ENCODE results near the gene TSPEAR.
A peak's percentile ranks its signal among the peaks of the same experiment; 100 is the strongest.
"Not testable (repeated sequence)": the region's sequence is repeated elsewhere in the genome, so short reads cannot be mapped to it uniquely, and the experiment has no call there.

TSPEAR gene

DNA sequence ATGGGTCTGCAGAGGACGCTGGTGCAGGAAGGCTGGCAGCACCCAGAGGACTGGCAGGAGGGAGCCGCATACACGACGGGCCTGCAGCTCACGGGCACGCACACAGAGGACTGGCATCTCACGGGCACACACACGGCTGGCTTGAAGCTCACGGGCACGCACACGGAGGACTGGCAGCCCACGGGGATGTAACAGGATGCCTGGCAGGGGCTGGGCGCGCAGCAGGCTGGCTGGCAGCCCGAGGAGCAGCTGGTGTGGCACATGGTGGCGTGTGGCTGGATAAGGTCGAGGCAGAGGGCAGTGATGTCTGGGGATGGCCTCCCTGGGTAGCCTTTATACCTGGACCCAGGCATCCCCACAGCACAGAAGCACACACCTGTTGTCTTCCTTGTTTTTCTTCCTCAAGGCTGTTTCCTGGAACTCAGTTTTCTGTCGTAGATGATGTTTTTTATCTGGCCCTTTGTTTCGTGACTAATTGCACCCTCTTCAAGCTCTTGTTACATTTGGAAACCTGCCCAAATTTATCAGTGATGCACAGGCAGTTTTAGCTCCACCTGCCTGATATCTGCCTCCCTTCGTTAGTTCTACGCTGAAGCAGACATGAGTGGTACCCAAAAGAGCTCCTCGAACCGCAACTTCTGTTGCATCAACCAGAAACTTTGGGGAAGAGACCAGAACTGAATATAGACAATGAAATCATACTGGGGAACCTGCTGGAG is 29.4 kb downstream of the TSPEAR start, which contains the start of gene KRTAP12-1:
Gene KRTAP12-1 (minus strand): TSS at position 303 of the 719 bp plus-strand sequence. CDS start 40 bp downstream, at position 263.
- DNase-seq, result no peak

DNA sequence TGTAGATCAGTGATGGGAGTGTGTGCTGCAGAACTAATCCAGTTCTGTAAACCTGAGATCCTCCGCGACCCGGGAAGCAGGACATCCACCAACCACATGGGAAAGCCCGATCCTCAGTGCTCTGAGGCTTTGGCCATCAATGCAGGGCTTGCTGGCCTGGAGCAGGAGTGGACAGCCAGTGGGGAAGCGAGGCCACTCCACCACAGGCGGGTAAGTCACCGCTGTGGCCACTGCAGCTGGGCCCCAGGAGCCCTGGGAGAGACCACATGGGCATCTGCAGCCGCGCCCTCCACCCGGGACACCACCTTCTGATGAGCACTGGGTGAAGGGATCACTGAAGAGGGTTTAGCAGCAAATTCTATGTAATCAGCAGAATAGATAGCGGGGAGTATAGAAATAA is 30.2 kb downstream of the TSPEAR start:
- no peak for DNase-seq

DNA sequence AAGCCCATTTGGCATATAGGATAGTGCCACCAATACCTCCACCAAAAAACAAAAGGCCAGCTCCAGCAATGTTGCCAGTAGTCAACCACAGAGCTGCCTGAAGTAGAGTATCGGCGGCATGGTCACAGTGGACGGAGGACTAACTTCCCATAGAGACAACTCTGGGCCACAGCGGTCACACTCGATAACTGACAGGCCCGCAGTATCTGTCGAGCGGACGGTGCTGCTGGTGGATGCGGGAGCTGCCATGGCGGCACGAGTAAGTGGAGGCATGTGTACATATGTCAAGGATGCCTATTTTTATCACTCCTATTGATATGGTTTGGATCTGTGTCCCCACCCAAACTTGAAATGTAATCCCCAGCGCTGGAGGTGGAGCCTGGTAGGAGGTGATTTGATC is 33.5 kb downstream of the TSPEAR start:
- DNase-seq, result no peak

DNA sequence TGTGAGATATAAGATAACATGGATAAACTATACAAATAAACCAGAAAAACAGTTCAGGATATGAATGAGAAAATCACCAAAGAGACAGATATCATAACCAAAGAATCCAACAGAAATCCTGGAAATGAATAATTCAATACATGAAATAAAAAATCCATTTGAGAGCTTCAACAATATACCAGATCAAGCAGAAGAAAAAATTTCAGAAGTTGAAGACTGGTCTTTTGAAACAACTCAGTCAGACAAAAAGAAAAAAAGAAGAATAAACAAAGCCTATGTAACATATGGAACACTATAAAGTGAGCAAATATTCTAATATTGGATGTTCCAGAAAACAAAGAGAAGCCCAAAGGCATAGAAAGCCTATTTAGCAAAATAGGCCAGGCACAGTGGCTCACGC is 39.5 kb downstream of the TSPEAR start:
- DNase-seq, result no peak

DNA sequence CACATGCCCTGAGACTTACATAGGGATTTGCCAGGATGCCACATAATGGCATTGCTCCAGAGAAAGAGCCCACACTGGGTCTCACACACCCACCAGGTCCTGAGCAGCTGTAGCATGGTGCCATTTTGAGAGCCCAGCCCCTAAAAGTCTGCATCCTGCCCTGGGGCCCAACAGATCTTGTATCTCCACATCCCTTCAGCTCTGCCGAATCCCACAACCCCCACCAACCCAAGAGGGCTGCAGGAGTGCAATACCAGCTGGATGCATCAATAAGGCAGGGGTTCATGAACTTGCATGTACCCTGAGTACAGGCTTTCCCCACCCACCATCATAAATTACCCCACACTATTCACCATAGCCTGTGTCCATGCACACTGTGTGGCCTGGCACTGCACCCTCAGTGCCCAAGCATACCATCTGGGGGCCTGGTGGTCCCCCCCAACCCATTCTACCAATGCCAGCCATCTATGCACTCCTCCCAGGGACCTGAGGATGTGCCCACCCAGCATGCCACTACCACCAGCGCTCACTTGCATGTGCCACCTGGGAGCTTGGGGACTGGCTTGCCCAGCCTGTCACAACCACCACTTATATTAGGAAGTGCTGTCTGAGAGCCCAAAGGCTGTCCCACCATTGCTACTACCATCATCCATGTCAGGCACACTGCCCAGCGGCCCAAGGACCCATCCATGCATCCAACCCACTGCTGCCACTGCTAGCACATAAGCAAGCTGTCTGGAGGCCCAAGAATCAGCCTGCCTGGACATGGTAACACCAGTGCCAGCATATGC is 40.5 kb downstream of the TSPEAR start:
- DNase-seq, result no peak

DNA sequence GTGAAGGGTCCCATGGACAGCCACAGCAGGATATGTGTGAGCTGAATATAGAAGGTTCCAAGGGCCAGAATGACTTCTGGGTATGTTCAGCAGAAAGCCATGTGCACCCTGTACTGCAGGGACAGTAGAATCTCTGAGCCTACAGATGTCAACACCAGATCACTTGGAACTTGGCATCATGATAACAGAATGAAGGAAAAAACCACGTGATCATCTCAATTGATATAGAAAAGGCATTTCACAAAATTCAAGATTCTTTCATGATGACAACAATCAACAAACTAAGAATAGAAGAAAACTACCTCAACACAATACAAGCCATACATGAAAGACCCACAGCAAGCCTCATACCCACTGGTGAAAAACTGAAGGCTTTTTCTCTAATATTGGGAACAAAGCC is 43.8 kb downstream of the TSPEAR start:
- no peak for DNase-seq

DNA sequence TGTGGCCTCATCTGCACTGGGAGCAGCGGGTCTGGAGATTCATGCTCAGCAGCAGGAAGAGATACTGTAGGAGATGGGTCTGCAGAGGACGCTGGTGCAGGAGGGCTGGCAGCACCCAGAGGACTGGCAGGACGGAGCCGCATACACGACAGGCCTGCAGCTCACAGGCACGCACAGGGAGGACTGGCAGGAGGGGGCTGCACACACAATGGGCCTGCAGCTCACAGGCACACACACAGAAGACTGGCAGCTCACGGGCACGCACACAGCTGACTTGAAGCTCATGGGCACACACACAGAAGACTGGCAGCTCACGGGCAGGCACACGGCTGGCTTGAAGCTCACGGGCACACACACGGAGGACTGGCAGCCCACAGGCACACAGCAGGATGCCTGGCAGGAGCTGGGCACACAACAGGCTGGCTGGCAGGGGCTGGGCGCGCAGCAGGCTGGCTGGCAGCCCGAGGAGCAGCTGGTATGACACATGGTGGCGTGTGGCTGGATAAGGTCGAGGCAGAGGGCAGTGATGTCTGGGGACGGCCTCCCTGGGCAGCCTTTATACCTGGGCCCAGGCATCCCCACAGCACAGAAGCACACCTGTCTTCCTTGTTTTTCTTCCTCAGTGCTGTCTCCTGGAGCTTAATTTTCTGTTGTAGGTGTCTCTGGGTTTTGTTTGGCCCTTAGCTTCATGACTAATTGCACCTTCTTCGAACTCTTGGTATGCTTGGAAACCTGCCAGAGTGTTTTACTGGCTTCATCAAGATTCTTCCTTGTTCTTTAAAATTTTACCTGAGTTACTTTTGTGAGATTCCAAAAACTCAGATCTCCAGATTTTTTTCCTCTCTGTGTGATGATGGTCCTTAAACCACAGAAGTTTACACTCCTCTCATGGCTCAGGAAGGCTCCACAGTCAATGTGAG is 44.7 kb downstream of the TSPEAR start, which contains the start of gene KRTAP12-2:
Gene KRTAP12-2 (minus strand): TSS at position 527 of the 920 bp plus-strand sequence. CDS start 41 bp downstream, at position 486.
- no peak for DNase-seq

DNA sequence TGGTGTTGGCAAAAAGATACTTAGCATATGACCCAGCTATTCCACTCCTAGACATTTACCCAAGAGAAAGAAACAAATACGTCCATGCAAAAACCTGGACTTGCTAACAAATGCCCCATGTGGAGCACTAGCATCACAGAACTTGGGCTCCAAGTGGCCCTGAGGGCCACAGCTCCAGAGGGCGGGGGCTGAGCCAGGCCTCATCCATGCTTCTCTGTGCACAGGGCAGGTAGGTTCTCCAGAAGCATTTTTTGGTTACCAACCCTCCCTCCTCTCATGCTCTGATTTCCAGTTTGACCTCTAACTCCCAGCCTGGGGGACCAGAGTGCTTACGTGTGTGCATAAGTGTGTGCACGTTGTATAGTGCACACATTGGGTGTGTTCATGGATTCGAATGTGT is 46.7 kb downstream of the TSPEAR start:
- DNase-seq, result no peak

DNA sequence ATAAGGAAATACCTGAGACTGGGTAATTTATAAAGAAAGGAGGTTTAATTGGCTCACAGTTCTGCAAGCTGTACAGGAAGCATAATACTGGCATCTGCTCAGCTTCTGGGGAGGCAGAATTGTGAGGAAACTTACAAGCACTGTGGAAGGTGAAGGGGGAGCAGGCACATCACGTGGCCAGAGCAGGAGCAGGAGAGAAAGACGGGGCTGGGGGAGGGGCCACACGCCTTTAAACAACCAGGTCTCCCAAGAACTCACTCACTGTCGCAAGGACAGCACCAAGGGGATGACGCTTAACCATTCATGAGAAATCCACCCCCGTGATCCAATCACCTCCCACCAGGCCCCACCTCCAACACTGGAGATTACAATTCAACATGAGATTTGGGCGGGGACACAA is 49.8 kb downstream of the TSPEAR start:
- not testable (repeated sequence) for DNase-seq

DNA sequence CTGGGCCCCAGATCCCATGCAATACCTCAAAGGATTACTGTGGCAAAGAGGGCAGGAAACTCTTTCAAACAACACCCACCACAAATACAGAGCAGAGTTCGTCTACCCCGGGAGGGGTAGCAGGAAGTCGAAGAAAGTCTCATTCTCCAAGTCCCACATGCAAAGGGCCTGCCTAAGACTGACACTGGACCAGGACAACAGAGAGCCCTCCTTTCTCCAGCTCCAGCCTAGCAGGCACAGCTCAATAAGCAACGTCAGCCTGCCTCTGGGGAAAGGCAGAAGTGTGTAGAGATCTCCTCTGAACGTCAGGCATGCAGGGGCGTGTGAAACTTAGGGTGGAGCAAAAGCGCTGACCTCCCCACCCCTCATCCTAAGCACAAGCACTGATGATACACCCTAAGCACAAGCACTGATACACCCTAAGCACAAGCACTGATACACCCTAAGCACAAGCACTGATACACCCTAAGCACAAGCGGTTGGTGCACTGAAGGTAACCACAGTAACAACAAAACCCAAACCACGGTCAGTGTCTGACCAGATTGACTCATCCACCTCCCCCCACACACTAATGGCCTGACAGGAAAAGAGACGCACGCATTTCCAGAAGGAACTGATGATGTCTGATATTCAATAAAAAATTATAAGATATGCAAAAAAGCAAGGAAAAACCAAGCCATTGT is 52.3 kb downstream of the TSPEAR start:
- DNase-seq, result no peak

DNA sequence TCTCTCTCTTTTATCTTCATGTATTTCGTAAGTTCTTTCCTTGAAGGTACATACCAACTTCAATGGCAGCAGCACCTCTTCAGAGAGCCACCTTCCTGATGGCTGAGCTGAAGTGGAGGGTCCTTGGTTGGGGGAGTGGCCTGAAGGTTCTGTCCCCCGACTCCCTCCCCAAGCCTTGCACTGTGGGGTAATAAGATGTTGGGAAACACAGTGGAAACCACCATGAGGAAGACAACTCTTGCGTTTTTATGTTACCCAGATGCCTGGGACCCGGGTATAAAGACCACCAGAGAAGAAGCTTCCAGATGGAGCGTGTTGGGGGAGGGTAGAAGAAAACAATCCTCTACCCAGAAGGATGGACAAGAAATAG is 52.8 kb downstream of the TSPEAR start:
- no peak for DNase-seq

DNA sequence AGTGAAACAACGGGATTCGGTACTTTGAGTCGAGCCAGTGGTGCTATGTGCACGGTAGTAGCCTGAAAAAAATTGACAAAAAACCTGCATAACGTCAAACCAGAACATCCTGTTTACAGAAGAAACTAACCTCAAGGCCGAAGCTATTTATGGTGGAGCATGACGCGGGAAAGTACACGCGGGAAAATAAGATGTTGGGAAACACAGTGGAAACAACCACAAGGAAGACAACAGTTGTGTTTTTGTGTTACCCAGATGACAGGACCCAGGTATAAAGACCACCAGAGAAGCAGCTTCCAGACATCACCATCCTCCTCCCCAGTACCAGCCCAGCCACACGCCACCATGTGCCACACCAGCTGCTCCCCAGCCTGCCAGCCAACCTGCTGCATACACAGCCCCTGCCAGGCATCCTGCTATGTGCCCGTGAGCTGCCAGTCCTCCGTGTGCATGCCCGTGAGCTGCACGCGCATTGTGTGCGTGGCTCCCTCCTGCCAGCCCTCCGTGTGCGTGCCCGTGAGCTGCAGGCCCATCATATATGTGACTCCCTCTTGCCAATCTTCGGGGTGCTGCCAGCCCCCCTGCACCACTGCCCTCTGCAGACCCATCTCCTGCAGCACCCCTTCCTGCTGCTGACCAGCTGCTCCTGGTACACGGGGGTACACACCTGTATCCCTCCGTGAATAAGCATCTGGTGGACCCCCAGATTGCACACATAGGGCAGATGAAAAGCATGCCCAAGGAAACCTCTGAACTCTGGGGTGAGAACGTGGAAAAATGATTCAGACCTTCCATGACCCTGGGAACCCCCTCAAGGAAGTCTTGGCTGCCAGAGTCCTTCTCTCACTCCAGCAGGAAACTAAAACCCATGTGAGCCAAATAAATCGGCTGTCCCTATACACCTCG is 53.5 kb downstream of the TSPEAR start, which contains the start of gene KRTAP12-3:
Gene KRTAP12-3 (plus strand): TSS at position 298 of the 906 bp plus-strand sequence. CDS start 48 bp downstream, at position 346.
- DNase-seq, result peak; percentile 54

DNA sequence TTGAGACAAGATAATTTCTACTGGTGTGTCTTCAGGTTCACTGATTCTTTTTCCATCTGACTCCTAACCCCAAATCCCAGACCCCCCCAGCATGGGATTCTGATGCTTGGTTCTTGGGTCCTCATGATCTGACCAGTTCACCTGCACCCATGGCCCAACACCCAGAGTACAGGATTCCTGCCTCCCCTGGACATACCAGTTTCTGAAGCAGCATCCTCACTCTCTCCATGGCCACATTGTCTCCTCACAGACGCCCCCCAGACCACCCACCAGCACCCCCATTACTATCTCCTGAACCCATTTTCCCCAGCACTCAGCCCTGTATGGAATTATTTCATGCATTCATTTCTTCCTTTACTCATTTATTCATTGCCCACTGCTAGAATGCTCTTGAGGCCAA is 54.5 kb downstream of the TSPEAR start:
- DNase-seq, result no peak

DNA sequence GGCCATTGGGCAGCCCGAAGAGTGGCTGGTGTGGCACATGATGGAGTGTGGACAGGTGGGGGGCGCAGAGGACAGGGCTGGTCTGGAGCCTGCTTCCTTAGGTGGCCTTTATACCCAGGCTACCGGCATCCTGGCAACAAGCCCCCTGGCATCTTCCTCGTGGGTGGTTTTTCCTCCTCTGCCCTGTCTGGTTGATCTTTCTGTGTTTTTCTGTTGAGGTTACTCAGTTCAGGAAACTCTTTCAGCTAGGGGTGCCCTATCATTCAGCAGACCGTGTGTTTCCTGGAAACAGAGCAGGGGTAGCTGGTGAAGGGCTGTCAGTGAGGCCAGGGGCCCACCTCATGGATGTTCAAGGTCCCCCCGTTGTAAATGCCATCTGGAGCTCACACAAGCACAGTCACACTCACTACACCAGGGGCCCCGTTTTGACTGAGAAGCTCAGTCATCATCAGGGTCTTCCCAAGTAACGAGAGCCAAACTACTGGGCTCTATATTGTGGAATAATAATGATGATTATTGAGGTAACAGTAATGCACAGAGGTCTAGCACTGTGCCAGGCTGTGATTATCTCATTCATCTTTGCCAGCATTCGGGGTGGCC is 56.7 kb downstream of the TSPEAR start, which contains the start of gene KRTAP12-4:
Gene KRTAP12-4 (minus strand): TSS at position 84 of the 600 bp plus-strand sequence. CDS start 45 bp downstream, at position 39.
- DNase-seq, result no peak

DNA sequence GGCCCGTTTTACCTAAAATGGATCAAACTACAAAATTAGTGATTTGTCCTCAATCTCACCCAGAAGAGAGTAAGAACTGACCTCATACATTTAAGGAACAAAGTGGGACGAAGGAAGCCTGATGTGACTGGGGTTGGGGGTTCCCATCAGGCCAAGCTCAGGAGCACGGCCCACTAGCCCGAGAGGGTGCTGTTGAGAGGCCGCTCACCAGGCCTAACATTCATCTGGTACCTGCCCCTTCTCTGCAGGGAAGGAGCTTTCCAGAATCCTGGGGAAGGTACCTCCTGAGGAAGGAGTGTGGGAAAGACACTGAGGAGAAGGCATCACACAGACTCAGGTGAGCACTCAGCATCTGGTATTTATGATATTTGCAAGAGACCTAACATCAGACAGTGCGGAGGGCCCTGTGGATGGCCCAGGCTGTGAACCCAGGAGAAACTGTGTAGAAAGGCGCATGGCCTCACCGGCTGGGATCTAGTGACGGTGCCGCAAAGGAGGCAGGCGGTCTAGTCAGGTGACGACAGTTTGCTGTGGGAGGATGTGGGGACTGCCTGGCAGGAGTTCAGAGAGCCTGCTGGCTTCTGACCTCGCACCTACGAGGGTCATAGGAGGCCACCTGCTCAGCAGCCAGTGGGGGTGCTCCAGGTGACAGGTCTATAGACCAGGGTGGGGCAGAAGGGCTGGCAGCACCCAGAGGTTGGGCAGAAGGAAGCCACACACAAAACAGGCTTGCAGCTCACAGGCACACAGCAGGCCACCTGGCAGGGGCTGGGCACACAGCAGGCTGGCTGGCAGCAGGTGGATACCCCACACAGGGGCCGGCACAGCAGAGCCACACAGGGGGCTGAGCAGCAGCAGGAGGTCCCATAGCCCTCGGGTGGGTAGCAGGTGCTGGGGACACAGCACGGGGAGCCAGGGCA is 57.5 kb downstream of the TSPEAR start:
- peak; percentile 62 for DNase-seq

DNA sequence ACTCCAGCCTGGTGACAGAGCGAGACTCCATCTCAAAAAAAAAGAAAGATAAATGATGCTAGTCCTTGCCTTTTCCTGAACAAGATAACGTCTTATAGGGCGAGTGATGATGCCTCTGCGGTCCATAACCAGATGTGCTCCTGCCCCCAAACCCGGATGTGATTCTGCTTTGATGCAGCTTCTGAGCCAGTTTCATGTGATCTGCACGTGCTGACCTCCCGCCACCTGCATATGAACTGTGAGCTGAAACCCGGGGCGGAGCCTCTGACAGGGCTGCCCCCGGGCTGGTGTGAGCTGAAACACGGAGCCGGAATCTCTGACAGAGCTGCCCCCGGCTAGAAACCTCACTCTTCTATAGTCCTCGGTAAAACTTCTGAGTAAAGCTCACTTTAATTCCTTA is 58.2 kb downstream of the TSPEAR start:
- DNase-seq, result no peak

DNA sequence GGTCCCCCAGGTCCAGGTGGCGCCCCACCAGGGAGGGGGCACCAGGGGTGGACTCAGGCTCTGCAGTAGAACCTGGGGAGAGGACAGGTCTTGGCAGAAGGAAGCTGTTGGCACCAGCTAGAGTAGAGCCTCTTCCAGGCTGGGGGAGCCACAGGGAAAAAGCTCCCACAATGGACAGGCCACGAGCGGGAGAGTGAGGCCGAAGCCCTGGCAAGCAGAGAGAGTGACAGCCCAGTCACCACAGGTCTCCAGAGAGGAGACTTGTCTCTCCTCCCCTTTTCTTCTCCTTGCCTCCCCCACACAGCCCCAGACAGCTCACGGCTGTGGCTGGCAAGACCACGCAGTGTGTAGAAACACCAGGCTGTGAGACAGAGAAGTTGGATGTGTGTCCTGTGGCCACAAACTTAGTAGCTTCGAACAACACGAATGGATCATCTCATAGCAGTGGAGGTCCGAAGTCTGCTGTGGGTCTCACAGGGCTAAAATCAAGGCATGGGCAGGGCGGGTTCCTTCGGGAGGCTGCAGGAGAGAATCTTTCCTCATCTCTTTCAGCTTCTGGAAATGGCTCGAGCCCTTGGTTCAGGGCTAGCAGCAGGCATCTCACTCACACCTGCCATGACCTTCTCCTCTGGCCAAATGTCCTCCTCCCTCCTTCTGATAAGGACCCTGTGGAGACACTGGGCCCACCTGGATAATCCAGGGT is 60.2 kb downstream of the TSPEAR start:
- DNase-seq, result no peak

DNA sequence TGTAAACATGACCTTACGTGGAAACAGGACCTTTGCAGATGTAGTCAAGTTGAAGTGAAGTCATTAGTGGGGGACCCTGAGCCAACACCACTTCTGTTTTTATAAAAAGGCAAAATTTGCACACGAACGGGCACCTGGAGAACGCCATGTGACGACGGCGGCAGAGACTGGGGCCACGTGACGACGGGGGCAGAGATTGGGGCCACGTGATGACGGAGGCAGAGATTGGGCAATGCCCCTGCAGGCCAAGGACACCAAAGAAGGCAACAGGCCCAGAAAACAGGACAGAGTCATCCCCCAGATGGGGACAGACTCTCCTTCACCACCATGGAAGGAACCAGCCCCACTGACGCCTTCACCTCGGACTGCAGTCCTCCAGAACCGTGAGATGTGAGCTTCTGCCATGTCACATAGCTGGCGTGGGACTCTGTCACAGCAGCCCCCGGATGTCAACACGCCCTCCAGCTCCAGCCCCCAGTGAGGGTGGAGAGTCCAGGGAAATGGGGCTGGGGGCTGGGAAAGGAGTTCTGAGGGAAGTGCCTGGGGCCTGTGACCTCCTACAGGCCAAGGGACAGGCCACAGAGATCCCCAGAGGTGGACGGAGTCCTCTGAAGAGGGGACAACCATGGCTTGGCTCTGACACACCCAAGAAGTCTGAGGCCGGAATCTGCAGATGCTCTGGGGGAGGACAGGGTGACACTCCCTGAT is 61.0 kb downstream of the TSPEAR start:
- DNase-seq, result no peak

Data from T-helper 9 cell (primary cell).